OCI-LY7 (cell line): ENCODE measurements around the gene RNF224.

Experiments
- CTCF ChIP-seq: fragments of 200-600 bp; sonication (generic); conservative IDR thresholded peaks from 2 replicates; pipeline ENCODE4 v1.5.1; 2014; ENCODE audit warnings: mild to moderate bottlenecking, antibody characterized with exemption, low read length, moderate library complexity, mixed read lengths
- EZH2phosphoT487 ChIP-seq: fragments of 200-600 bp; sonication (generic); IDR thresholded peaks from 2 replicates; pipeline ENCODE4 v1.6.1; 2018; ENCODE audit warnings: low read depth, borderline replicate concordance, mild to moderate bottlenecking, mixed run types, antibody characterized with exemption, low read length, moderate library complexity, mixed read lengths

GRCh38 chr9:137237759-137238726 lies 10.7 kb downstream of the RNF224 start:
- TF ChIP-seq CTCF, result no peak
- no peak for TF ChIP-seq EZH2phosphoT487
